Measurements from ENCODE around the gene OXCT1. TPM values are rescaled to one million over a fixed set of nuclear protein-coding genes. Genes with fewer than 3 reads are reported as not detected.
A peak's percentile ranks its signal among the peaks of the same experiment; 100 is the strongest.

OXCT1 gene
- total and polyA plus RNA-seq, 9 of the 15 experiments (the other 6 are each of a cell fraction or from before 2014, with no cell fraction given), result 24.7 to 61.2 (median 41.9) TPM

GRCh38 chr5:41870627-41871048 lies 413 bp upstream of the OXCT1 start (continued):
- peak; percentile 87 for TF ChIP-seq MGA (IDR thresholded peaks at IDR 0.05)
- TF ChIP-seq E2F4 (CRISPR knock-in tag; IDR thresholded peaks at IDR 0.05; ENCODE audit: low read depth), result 0 out of 2 replicates have a peak, but pooled peaks have one; percentile 9
- no peak for TF ChIP-seq NR0B1 (IDR thresholded peaks at IDR 0.05; ENCODE audit: partially characterized antibody)
- TF ChIP-seq SMAD4 (CRISPR knock-in tag; conservative IDR thresholded peaks at IDR 0.05), result peak; percentile 76
- TF ChIP-seq KLF6 (CRISPR knock-in tag; IDR thresholded peaks at IDR 0.05; ENCODE audit: borderline replicate concordance), result 0 out of 2 replicates have a peak, but pooled peaks have one; percentile 1
- TF ChIP-seq HMGN3 (IDR thresholded peaks at IDR 0.05; ENCODE audit: borderline replicate concordance, extremely low read depth, insufficient read length, low read depth, low read length), result peak; percentile 6
- 0 out of 2 replicates have a peak, but pooled peaks have one; percentile 53 for TF ChIP-seq ZNF76 (CRISPR knock-in tag; IDR thresholded peaks at IDR 0.05; ENCODE audit: borderline replicate concordance)
- 0 out of 2 replicates have a peak, but pooled peaks have one; percentile 2 for TF ChIP-seq BHLHE40 (IDR thresholded peaks at IDR 0.05; ENCODE audit: low read length)
- peak in 1 of 2 experiments; percentile 59 for TF ChIP-seq E2F6 (IDR thresholded peaks at IDR 0.05; ENCODE audit: borderline replicate concordance in 1 of 2, extremely low read depth in 1 of 2, insufficient read depth in 1 of 2, insufficient read length in 1 of 2, low read depth in 1 of 2, low read length in 1 of 2, poor library complexity in 1 of 2, severe bottlenecking in 1 of 2)

Data from K562 (cell line).